HL-60/S4 treated with retinoic acid at 250 ng/mL for 4 days and 3 days (cell line): ENCODE results near the gene SERTAD2.

ENCODE experiments used
- in situ Hi-C: fragments of 300-500 bp; cut with MboI; formaldehyde crosslinking; loops from 2 replicates; pipeline ENCODE4 v1.7.0; 2022; ENCODE audit warnings: low sequenced_read_pairs

Gene SERTAD2

GRCh38 chr2:64615192-64615763 lies 38.4 kb downstream of the SERTAD2 start:
- in situ Hi-C loops, result no loop called here

GRCh38 chr2:64613276-64613675 lies 40.4 kb downstream of the SERTAD2 start:
- in situ Hi-C loops, result no loop called here

- in situ Hi-C loops, result no loop called here
These were observed 41.0 kb downstream of the SERTAD2 start for GRCh38 chr2:64612575-64613195.

GRCh38 chr2:64610316-64610855 lies 43.3 kb downstream of the SERTAD2 start:
- in situ Hi-C loops, result no loop called here

- in situ Hi-C loops, result no loop called here
These were observed 43.8 kb downstream of the SERTAD2 start for GRCh38 chr2:64609942-64610281.

GRCh38 chr2:64609227-64609941 lies 44.3 kb downstream of the SERTAD2 start:
- in situ Hi-C loops, result no loop called here

- in situ Hi-C loops, result no loop called here
These were observed 44.9 kb downstream of the SERTAD2 start for GRCh38 chr2:64608867-64609226.

GRCh38 chr2:64607381-64608304 lies 46.1 kb downstream of the SERTAD2 start:
- in situ Hi-C loops, result no loop called here

- in situ Hi-C loops, result no loop called here
These were observed 47.0 kb downstream of the SERTAD2 start for GRCh38 chr2:64606479-64607363.

- in situ Hi-C loops, result no loop called here
These were observed 47.7 kb downstream of the SERTAD2 start for GRCh38 chr2:64605991-64606478.

- in situ Hi-C loops, result no loop called here
These were observed 48.7 kb downstream of the SERTAD2 start for GRCh38 chr2:64605026-64605471.

GRCh38 chr2:64604155-64604554 lies 49.6 kb downstream of the SERTAD2 start:
- in situ Hi-C loops, result no loop called here

GRCh38 chr2:64602436-64602835 lies 51.3 kb downstream of the SERTAD2 start:
- in situ Hi-C loops, result no loop called here

GRCh38 chr2:64601785-64602391 lies 51.8 kb downstream of the SERTAD2 start:
- in situ Hi-C loops, result no loop called here

- in situ Hi-C loops, result no loop called here
These were observed 52.5 kb downstream of the SERTAD2 start for GRCh38 chr2:64601034-64601754.

- in situ Hi-C loops, result no loop called here
These were observed 54.2 kb downstream of the SERTAD2 start for GRCh38 chr2:64599469-64599868.

- in situ Hi-C loops, result no loop called here
These were observed 55.5 kb downstream of the SERTAD2 start for GRCh38 chr2:64598226-64598625.

- in situ Hi-C loops, result no loop called here
These were observed 58.1 kb downstream of the SERTAD2 start for GRCh38 chr2:64595397-64596176.
